ENCODE data around the gene F12.

GRCh38 chr5:177437623-177438022 is 28.3 kb upstream of the F12 start:
- TF ChIP-seq POLR2AphosphoS5 (IDR thresholded peaks at IDR 0.05) = no peak
- no peak for TF ChIP-seq POLR2A (IDR thresholded peaks at IDR 0.05)
- TF ChIP-seq CTCF (IDR thresholded peaks at IDR 0.05 in 8 of 11, conservative IDR thresholded peaks at IDR 0.05 in 3 of 11) = no peak
